ENCODE data around the gene CLMN. TPM values are rescaled to one million over a fixed set of nuclear protein-coding genes. Genes with fewer than 3 reads are reported as not detected.

The CLMN gene
- total and polyA plus RNA-seq, 2 experiments from 2014 or later: 3.2 to 5.7 TPM

DNA sequence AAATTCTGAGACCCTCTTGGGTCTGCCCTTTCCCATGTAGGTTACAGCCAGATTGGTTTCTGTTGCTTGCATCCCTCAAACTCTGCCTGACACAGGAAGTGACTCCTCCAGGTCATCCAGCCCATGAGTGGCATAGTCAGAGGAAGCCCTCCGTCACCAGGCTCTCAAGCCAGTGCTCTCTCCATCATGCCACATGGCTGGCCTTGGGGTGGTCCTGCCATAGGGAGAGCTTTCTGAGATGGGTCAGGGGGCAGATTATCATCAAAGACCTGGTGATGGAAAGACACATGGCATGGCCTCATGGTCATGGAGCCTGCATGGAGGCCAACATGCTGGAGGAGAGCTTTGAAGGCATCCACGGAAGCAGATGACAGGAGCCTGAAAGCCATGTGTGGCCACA lies 15.4 kb upstream of the CLMN start:
- Mint-ChIP-seq H3K9me3 (no peaks in the 10 kb centered on the region), H3K4me3 (no peak overlapping the region), H3K4me1 (no peaks in the 10 kb centered on the region; the same call in 2 of the 3 replicates), H3K36me3 (ENCODE audit: low read depth) (no peaks in the 10 kb centered on the region; the same call in 2 of the 3 replicates), H3K27me3 (ENCODE audit: insufficient read depth, low read depth, poor library complexity) (peaks cover 12% of the 10 kb centered on the region), H3K27ac (no peak overlapping the region)
- ATAC-seq: no peak
- Histone ChIP-seq H3F3A (replicated peaks; ENCODE audit: low read depth) (no peaks in the 10 kb centered on the region), H3K36me3 (ENCODE audit: insufficient read depth) (no peaks in the 10 kb centered on the region), H3K79me2 (replicated peaks; ENCODE audit: insufficient read depth) (no peaks in the 10 kb centered on the region), H3K4me2 (no peak overlapping the region), H3K27ac (ENCODE audit: low read depth) (no peak overlapping the region), H4K20me1 (replicated peaks; ENCODE audit: insufficient read depth) (no peaks in the 10 kb centered on the region), H3K4me1 (ENCODE audit: insufficient read depth) (no peaks in the 10 kb centered on the region), H3K27me3 (ENCODE audit: insufficient read depth) (no peaks in the 10 kb centered on the region), H2AFZ (no peak overlapping the region), H3K9me2 (ENCODE audit: insufficient read depth) (peaks cover 4% of the 10 kb centered on the region; the same call in 1 of the 2 replicates), H3K4me3 (no peak overlapping the region)
- no peak for TF ChIP-seq ETS1 (IDR thresholded peaks at IDR 0.05)
- no peak for TF ChIP-seq ZNF331 (CRISPR knock-in tag; IDR thresholded peaks at IDR 0.05; ENCODE audit: low read depth)
- TF ChIP-seq, protein P1, sequence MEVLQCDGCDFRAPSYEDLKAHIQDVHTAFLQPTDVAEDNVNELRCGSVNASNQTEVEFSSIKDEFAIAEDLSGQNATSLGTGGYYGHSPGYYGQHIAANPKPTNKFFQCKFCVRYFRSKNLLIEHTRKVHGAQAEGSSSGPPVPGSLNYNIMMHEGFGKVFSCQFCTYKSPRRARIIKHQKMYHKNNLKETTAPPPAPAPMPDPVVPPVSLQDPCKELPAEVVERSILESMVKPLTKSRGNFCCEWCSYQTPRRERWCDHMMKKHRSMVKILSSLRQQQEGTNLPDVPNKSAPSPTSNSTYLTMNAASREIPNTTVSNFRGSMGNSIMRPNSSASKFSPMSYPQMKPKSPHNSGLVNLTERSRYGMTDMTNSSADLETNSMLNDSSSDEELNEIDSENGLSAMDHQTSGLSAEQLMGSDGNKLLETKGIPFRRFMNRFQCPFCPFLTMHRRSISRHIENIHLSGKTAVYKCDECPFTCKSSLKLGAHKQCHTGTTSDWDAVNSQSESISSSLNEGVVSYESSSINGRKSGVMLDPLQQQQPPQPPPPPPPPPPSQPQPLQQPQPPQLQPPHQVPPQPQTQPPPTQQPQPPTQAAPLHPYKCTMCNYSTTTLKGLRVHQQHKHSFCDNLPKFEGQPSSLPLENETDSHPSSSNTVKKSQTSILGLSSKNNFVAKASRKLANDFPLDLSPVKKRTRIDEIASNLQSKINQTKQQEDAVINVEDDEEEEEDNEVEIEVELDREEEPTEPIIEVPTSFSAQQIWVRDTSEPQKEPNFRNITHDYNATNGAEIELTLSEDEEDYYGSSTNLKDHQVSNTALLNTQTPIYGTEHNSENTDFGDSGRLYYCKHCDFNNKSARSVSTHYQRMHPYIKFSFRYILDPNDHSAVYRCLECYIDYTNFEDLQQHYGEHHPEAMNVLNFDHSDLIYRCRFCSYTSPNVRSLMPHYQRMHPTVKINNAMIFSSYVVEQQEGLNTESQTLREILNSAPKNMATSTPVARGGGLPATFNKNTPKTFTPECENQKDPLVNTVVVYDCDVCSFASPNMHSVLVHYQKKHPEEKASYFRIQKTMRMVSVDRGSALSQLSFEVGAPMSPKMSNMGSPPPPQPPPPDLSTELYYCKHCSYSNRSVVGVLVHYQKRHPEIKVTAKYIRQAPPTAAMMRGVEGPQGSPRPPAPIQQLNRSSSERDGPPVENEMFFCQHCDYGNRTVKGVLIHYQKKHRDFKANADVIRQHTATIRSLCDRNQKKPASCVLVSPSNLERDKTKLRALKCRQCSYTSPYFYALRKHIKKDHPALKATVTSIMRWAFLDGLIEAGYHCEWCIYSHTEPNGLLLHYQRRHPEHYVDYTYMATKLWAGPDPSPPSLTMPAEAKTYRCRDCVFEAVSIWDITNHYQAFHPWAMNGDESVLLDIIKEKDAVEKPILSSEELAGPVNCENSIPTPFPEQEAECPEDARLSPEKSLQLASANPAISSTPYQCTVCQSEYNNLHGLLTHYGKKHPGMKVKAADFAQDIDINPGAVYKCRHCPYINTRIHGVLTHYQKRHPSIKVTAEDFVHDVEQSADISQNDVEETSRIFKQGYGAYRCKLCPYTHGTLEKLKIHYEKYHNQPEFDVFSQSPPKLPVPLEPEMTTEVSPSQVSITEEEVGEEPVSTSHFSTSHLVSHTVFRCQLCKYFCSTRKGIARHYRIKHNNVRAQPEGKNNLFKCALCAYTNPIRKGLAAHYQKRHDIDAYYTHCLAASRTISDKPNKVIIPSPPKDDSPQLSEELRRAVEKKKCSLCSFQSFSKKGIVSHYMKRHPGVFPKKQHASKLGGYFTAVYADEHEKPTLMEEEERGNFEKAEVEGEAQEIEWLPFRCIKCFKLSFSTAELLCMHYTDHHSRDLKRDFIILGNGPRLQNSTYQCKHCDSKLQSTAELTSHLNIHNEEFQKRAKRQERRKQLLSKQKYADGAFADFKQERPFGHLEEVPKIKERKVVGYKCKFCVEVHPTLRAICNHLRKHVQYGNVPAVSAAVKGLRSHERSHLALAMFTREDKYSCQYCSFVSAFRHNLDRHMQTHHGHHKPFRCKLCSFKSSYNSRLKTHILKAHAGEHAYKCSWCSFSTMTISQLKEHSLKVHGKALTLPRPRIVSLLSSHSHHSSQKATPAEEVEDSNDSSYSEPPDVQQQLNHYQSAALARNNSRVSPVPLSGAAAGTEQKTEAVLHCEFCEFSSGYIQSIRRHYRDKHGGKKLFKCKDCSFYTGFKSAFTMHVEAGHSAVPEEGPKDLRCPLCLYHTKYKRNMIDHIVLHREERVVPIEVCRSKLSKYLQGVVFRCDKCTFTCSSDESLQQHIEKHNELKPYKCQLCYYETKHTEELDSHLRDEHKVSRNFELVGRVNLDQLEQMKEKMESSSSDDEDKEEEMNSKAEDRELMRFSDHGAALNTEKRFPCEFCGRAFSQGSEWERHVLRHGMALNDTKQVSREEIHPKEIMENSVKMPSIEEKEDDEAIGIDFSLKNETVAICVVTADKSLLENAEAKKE (CRISPR knock-in tag; IDR thresholded peaks at IDR 0.05): no peak
- TF ChIP-seq, protein P2, sequence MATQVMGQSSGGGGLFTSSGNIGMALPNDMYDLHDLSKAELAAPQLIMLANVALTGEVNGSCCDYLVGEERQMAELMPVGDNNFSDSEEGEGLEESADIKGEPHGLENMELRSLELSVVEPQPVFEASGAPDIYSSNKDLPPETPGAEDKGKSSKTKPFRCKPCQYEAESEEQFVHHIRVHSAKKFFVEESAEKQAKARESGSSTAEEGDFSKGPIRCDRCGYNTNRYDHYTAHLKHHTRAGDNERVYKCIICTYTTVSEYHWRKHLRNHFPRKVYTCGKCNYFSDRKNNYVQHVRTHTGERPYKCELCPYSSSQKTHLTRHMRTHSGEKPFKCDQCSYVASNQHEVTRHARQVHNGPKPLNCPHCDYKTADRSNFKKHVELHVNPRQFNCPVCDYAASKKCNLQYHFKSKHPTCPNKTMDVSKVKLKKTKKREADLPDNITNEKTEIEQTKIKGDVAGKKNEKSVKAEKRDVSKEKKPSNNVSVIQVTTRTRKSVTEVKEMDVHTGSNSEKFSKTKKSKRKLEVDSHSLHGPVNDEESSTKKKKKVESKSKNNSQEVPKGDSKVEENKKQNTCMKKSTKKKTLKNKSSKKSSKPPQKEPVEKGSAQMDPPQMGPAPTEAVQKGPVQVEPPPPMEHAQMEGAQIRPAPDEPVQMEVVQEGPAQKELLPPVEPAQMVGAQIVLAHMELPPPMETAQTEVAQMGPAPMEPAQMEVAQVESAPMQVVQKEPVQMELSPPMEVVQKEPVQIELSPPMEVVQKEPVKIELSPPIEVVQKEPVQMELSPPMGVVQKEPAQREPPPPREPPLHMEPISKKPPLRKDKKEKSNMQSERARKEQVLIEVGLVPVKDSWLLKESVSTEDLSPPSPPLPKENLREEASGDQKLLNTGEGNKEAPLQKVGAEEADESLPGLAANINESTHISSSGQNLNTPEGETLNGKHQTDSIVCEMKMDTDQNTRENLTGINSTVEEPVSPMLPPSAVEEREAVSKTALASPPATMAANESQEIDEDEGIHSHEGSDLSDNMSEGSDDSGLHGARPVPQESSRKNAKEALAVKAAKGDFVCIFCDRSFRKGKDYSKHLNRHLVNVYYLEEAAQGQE (IDR thresholded peaks at IDR 0.05; ENCODE audit: unreplicated experiment): no peak
- no peak for TF ChIP-seq STAT1 (IDR thresholded peaks at IDR 0.05; ENCODE audit: unreplicated experiment)
- no peak for TF ChIP-seq CREB1 (CRISPR knock-in tag; IDR thresholded peaks at IDR 0.05; ENCODE audit: low read depth)
- no peak for TF ChIP-seq ZNF114 (CRISPR knock-in tag; IDR thresholded peaks at IDR 0.05)
- TF ChIP-seq POLR2AphosphoS5 (IDR thresholded peaks at IDR 0.05; ENCODE audit: low read depth): no peak
- no peak for TF ChIP-seq JUNB (IDR thresholded peaks at IDR 0.05; ENCODE audit: unreplicated experiment)
- no peak for TF ChIP-seq EZH2phosphoT487 (IDR thresholded peaks at IDR 0.05; ENCODE audit: unreplicated experiment)
- no peak for TF ChIP-seq NANOG (IDR thresholded peaks at IDR 0.05; ENCODE audit: borderline replicate concordance)
- DNase-seq (ENCODE audit: low spot score): no peak
